GM12878 (cell line): Measurements from ENCODE around the gene TIMP2. TPM values are rescaled to one million over a fixed set of nuclear protein-coding genes. Genes with fewer than 3 reads are reported as not detected.

Source experiments
- ATAC-seq: fragments of 200-7000 bp; cut with Tn5 transposase; 3 replicates; pipeline ENCODE4 v1.9.1; 2020; ENCODE audit warnings: mild to moderate bottlenecking, moderate library complexity
- BruUV-seq: library from RNA; stranded (reverse); fragments of 400-500 nt; replicated peaks from 2 replicates; lab custom pipeline; 2021; lab: Mats Ljungman, UMichigan
- CTCF ChIA-PET: fragments of 300-600 bp; sonication (Branson Sonifier 250); formaldehyde crosslinking; extraction: SDS; loops from one replicate; lab custom pipeline; 2021; ENCODE audit warnings: inconsistent platforms; lab: Yijun Ruan, JAX
- POLR2A ChIA-PET: fragments of 350-600 bp; formaldehyde crosslinking; extraction: SDS; loops from one replicate; lab custom pipeline; 2021; ENCODE audit warnings: inconsistent platforms; lab: Charles Lee
- RAD21 ChIA-PET: fragments of 300-600 bp; sonication (Branson Sonifier 250); formaldehyde crosslinking; loops from one replicate; lab custom pipeline; 2023; ENCODE audit warnings: antibody characterized with exemption; ENCODE audit not compliant: unreplicated experiment; lab: Charles Lee
- SMC1A ChIA-PET: fragments of 300-600 bp; sonication (Branson Sonifier 250); formaldehyde crosslinking; loops from one replicate; lab custom pipeline; 2023; ENCODE audit not compliant: unreplicated experiment, uncharacterized antibody; lab: Charles Lee
- DNase-seq: peaks from one replicate; pipeline ENCODE4 v3.0.0-alpha.2; 2011; ENCODE audit warnings: low read depth, low spot score
- FAIRE-seq: peaks from 3 replicates; lab custom pipeline; 2011; peaks lifted over from hg19 to GRCh38; lab: Jason Lieb, UNC
- H2AFZ ChIP-seq: 2 replicates; pipeline ENCODE4 v1.6.0; 2011; ENCODE audit warnings: low read depth, low read length, control low read depth; ENCODE audit not compliant: control insufficient read depth
- H3K27ac ChIP-seq: 2 replicates; pipeline ENCODE4 v1.5.1; 2011; ENCODE audit warnings: control low read depth; ENCODE audit not compliant: control insufficient read depth, insufficient read depth
- H3K27me3 ChIP-seq, 2 experiments: replicated peaks in 1 of 2; 2 replicates each; pipeline versions ENCODE4 v1.6.0 to v1.6.1; 2011; ENCODE audit warnings: low read length in 1 of 2; ENCODE audit not compliant: control insufficient read depth in 2 of 2, insufficient read depth in 2 of 2
- H3K36me3 ChIP-seq, 2 experiments: 2 replicates each; pipeline ENCODE4 v1.5.1; 2011; ENCODE audit warnings: low read length in 1 of 2; ENCODE audit not compliant: control insufficient read depth in 2 of 2, insufficient read depth in 2 of 2
- H3K4me1 ChIP-seq: 2 replicates; pipeline ENCODE4 v1.6.1; 2011; ENCODE audit warnings: mild to moderate bottlenecking, low read length, moderate library complexity, mixed read lengths; ENCODE audit not compliant: control insufficient read depth, insufficient read depth
- H3K4me2 ChIP-seq: 2 replicates; pipeline ENCODE4 v1.6.0; 2011; ENCODE audit warnings: control low read depth; ENCODE audit not compliant: control insufficient read depth, insufficient read depth
- H3K4me3 ChIP-seq: fragments of 200-600 bp; sonication (generic); 2 replicates; pipeline ENCODE4 v1.5.1; 2016
- H3K79me2 ChIP-seq: 2 replicates; pipeline ENCODE4 v1.6.0; 2011; ENCODE audit warnings: low read length; ENCODE audit not compliant: control insufficient read depth, insufficient read depth
- H3K9ac ChIP-seq: 2 replicates; pipeline ENCODE4 v1.8.0; 2011; ENCODE audit warnings: low read length, control low read depth, mixed read lengths; ENCODE audit not compliant: control insufficient read depth, insufficient read depth
- H3K9me3 ChIP-seq: replicated peaks from 3 replicates; pipeline ENCODE4 v1.5.1; 2011; ENCODE audit warnings: mild to moderate bottlenecking, low read length; ENCODE audit not compliant: control insufficient read depth, insufficient read depth
- H4K20me1 ChIP-seq: 2 replicates; pipeline ENCODE4 v1.6.0; 2011; ENCODE audit not compliant: control insufficient read depth, insufficient read depth
- ATF3 ChIP-seq: IDR thresholded peaks from 2 replicates; pipeline ENCODE4 v1.6.1; 2011; ENCODE audit warnings: low read depth, mild to moderate bottlenecking, low read length, moderate library complexity, borderline replicate concordance; ENCODE audit errors: extremely low read depth
- BCL11A ChIP-seq: IDR thresholded peaks from 2 replicates; pipeline ENCODE4 v1.6.1; 2011; ENCODE audit warnings: low read depth, low read length
- CREM ChIP-seq: IDR thresholded peaks from 2 replicates; pipeline ENCODE4 v1.6.1; 2014; ENCODE audit warnings: antibody characterized with exemption, low read depth
- EZH2 ChIP-seq: IDR thresholded peaks from 2 replicates; pipeline ENCODE4 v1.6.1; 2012; ENCODE audit warnings: low read depth, mild to moderate bottlenecking, control low read depth, inconsistent platforms, low read length, borderline replicate concordance; ENCODE audit not compliant: control insufficient read depth
- JUNB ChIP-seq: IDR thresholded peaks from 2 replicates; pipeline ENCODE4 v1.6.1; 2016; ENCODE audit warnings: antibody characterized with exemption, mild to moderate bottlenecking
- KAT2A ChIP-seq: conservative IDR thresholded peaks from 2 replicates; pipeline ENCODE4 v1.6.1; 2011; ENCODE audit warnings: low read depth, low read length; ENCODE audit not compliant: control insufficient read depth
- KLF5 ChIP-seq: fragments of 450-650 bp; IDR thresholded peaks from 2 replicates; pipeline ENCODE4 v1.6.1; 2014; ENCODE audit warnings: mild to moderate bottlenecking; ENCODE audit not compliant: partially characterized antibody
- NBN ChIP-seq: fragments of 450-650 bp; IDR thresholded peaks from 2 replicates; pipeline ENCODE4 v1.6.1; 2016
- NR2C2 ChIP-seq: IDR thresholded peaks from 2 replicates; pipeline ENCODE4 v1.6.1; 2011; ENCODE audit warnings: borderline replicate concordance, low read depth; ENCODE audit not compliant: control insufficient read depth, insufficient read length
- PAX5 ChIP-seq: IDR thresholded peaks from 2 replicates; pipeline ENCODE4 v1.6.1; 2011; ENCODE audit warnings: low read depth, low read length, borderline replicate concordance
- PML ChIP-seq: IDR thresholded peaks from 2 replicates; pipeline ENCODE4 v1.6.1; 2012; ENCODE audit warnings: low read length, inconsistent platforms
- POLR2AphosphoS2 ChIP-seq: IDR thresholded peaks from 2 replicates; pipeline ENCODE4 v1.6.1; 2011; ENCODE audit warnings: low read depth, mild to moderate bottlenecking, low read length, improper control_type of control experiment, moderate library complexity
- RELA ChIP-seq: fragments of 450-650 bp; IDR thresholded peaks from 2 replicates; pipeline ENCODE4 v1.8.0; 2014; ENCODE audit warnings: borderline replicate concordance; ENCODE audit not compliant: partially characterized antibody
- SREBF1 ChIP-seq: IDR thresholded peaks from 2 replicates; pipeline ENCODE4 v1.6.1; 2012; ENCODE audit warnings: mild to moderate bottlenecking, low read length
- STAT3 ChIP-seq: IDR thresholded peaks from 2 replicates; pipeline ENCODE4 v1.6.1; 2011; ENCODE audit warnings: low read depth, low read length, improper control_type of control experiment
- ZBED1 ChIP-seq: IDR thresholded peaks from 2 replicates; pipeline ENCODE4 v1.6.1; 2016; ENCODE audit warnings: borderline replicate concordance
- ZNF24 ChIP-seq: fragments of 450-650 bp; IDR thresholded peaks from 2 replicates; pipeline ENCODE4 v1.6.1; 2017; ENCODE audit warnings: antibody characterized with exemption, mild to moderate bottlenecking
- ZNF384 ChIP-seq: IDR thresholded peaks from 2 replicates; pipeline ENCODE4 v1.6.1; 2012; ENCODE audit warnings: low read depth, mild to moderate bottlenecking, low read length, improper control_type of control experiment, borderline replicate concordance
- WGBS: methylation state at CpG from one replicate; pipeline ENCODE4 v1.1.6; 2016; ENCODE audit warnings: low lambda C conversion rate; ENCODE audit not compliant: insufficient replicate concordance, insufficient coverage; ENCODE audit errors: missing lambda C conversion rate; 5-methylcytosine and 5-hydroxymethylcytosine counted together
- in situ Hi-C: fragments of 300-500 bp; cut with MboI; formaldehyde crosslinking; loops from 9 replicates; pipeline ENCODE4 v1.14.3; 2018; ENCODE audit warnings: mixed read lengths
- intact Hi-C: fragments of 100-400 bp; cut with micrococcal nuclease; formaldehyde crosslinking; loops from one replicate; pipeline ENCODE4 v1.14.2; 2022; ENCODE audit not compliant: unreplicated experiment
- polyA plus RNA-seq, 11 experiments: library from polyadenylated mRNA; depleted of rRNA in 4 of 11; unstranded in 6 of 11; stranded (reverse) in 5 of 11; fragments of >200 nt; fragmentation: Nextera tagmentation in 4 of 11; fragmentation: Illumina TruSeq in 1 of 11; extraction: Ambion mirVana in 4 of 11; extraction: Trizol in 1 of 11; gene quantifications; 1 replicate in 1 of 11; 2 replicates in 10 of 11; pipeline versions ENCODE4 v1.2.1 to v1.2.3, GENCODE V29; 2011 to 2016; ENCODE audit warnings: inconsistent platforms in 2 of 11, missing spikeins in 2 of 11, low read depth in 1 of 11
- total RNA-seq, 4 experiments: library from RNA; depleted of rRNA in 3 of 4; stranded (reverse); fragments of >200 nt in 3 of 4; fragmentation: Illumina TruSeq in 1 of 4; extraction: Trizol in 1 of 4; gene quantifications; 2 replicates each; pipeline versions ENCODE4 v1.2.1 to v1.2.3, GENCODE V29; 2013 to 2021

The TIMP2 gene
- total and polyA plus RNA-seq, 10 of the 15 experiments (the other 5 are each of a cell fraction or from before 2014, with no cell fraction given): 0.03 to 0.41 (median 0.04) TPM; not detected in 7

- TF ChIP-seq ZBED1: no peak
- TF ChIP-seq SREBF1: no peak
- TF ChIP-seq ZNF24: no peak
Measured at GRCh38 chr17:78818152-78818846, 106.9 kb downstream of the TIMP2 start (continued).

DNA sequence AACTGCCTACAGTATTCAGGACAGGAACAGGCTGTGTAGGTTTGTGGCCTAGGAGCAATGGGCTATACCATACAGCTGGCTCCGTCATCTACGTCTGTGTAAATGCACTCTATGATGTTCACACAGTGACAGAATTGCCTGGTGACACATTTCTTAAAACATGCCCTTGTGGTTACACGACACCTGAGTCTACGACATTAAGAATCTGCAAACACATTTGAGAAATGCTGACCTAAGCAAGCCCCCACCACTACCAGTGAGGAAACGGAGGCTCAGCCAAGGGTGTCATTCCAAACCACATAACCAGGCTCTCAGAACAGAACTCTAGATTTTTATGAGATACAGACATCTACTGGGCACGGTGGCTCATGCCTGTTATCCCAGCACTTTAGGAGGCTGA lies 108.1 kb downstream of the TIMP2 start:
- WGBS: 82% methylated on average over 6 of the region's 6 CpGs
- no peak overlapping the region for H3K4me2 ChIP-seq
- ChIA-PET SMC1A (no interaction called here), POLR2A (no interaction called here), RAD21 (no interaction called here), CTCF (no interaction called here)
- no TSS peak for BruUV-seq
- intact Hi-C loops: no loop called here
- H3K36me3 ChIP-seq: peaks cover 41 to 56% of the 10 kb centered on the region in 2 experiments
- no peaks in the 10 kb centered on the region for H3K27me3 ChIP-seq
- FAIRE-seq (no peak), ATAC-seq (no peak), DNase-seq (no peak)
- no peaks in the 10 kb centered on the region; the same call in 1 of the 2 replicates for H3K4me1 ChIP-seq
- no peaks in the 10 kb centered on the region for H3K79me2 ChIP-seq
- no peak overlapping the region for H3K27ac ChIP-seq
- H3K4me3 ChIP-seq: no peak overlapping the region
- in situ Hi-C loops: no loop called here
- no peaks in the 10 kb centered on the region for H4K20me1 ChIP-seq
- no peaks in the 10 kb centered on the region for H3K9me3 ChIP-seq
- H2AFZ ChIP-seq: no peak overlapping the region
- no peak for TF ChIP-seq RELA
- no peak for TF ChIP-seq STAT3
- no peak for TF ChIP-seq BCL11A
- TF ChIP-seq POLR2AphosphoS2: no peak
- TF ChIP-seq PML: no peak
- no peak for TF ChIP-seq ZNF384
- TF ChIP-seq NR2C2: no peak
- TF ChIP-seq ATF3: no peak
- no peak for TF ChIP-seq PAX5
- TF ChIP-seq EZH2: no peak
- TF ChIP-seq KAT2A: no peak
- TF ChIP-seq KLF5: no peak
- TF ChIP-seq NBN: no peak
- no peak for TF ChIP-seq CREM
- TF ChIP-seq JUNB: no peak
- no peak overlapping the region for H3K9ac ChIP-seq
